NCI-H1417 treated with DMSO at 0.1 percent for 48 hours (cell line): ENCODE results near the gene LGALS4.
"Not testable (repeated sequence)": the region's sequence is repeated elsewhere in the genome, so short reads cannot be mapped to it uniquely, and the experiment has no call there.

Experiments used
- DNase-seq: peaks from one replicate; lab custom pipeline; 2025; lab: John Stamatoyannopoulos, UW

LGALS4 gene

GRCh38 chr19:38770228-38770948 is 42.4 kb downstream of the LGALS4 start:
- DNase-seq = not testable (repeated sequence)

GRCh38 chr19:38769635-38770211 is 43.0 kb downstream of the LGALS4 start:
- no peak for DNase-seq

GRCh38 chr19:38766276-38767047 is 46.3 kb downstream of the LGALS4 start:
- no peak for DNase-seq

GRCh38 chr19:38765214-38765613 is 47.5 kb downstream of the LGALS4 start:
- no peak for DNase-seq

GRCh38 chr19:38763795-38764220 is 48.9 kb downstream of the LGALS4 start:
- no peak for DNase-seq

GRCh38 chr19:38761884-38762389 is 50.8 kb downstream of the LGALS4 start:
- DNase-seq = not testable (repeated sequence)

- not testable (repeated sequence) for DNase-seq
Measured at GRCh38 chr19:38760805-38761517, 51.8 kb downstream of the LGALS4 start.

GRCh38 chr19:38759590-38760003 is 53.1 kb downstream of the LGALS4 start:
- DNase-seq = no peak

- DNase-seq = not testable (repeated sequence)
Measured at GRCh38 chr19:38754196-38754595, 58.5 kb downstream of the LGALS4 start.

GRCh38 chr19:38753783-38754182 is 59.0 kb downstream of the LGALS4 start:
- DNase-seq = not testable (repeated sequence)
